Measurements from ENCODE around the gene ANO3. TPM values are rescaled to one million over a fixed set of nuclear protein-coding genes. Genes with fewer than 3 reads are reported as not detected.

Gene ANO3
- total and polyA plus RNA-seq, 2 of the 4 experiments (the other 2 are of a cell fraction): 0.02 to 0.18 TPM

DNA sequence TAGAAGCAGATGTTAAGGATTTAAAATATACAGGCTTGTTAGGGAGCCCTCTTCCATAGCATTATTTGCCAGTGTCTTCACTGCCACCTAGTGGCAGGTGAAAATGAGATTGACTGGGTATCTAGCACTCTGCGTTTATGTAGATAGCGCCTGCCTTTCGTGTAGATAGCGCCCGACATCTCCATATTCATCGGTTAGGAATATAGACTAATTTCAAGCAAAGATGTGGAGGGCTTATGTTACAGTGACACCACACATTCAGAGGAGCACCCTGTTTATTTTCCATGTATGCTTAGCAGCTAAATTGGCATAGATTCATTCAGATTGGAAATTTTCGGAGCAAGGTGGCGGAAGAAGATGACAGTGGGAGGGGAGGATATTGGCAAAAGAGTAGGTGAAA, 318.0 kb downstream of the ANO3 start:
- no TSS peak for BruUV-seq (replicated peaks)
- Histone ChIP-seq H3K27ac (ENCODE audit: insufficient read depth, low read length) (no peak overlapping the region), H3K79me1 (ENCODE audit: low read depth in 1 of 2, low read length in 2 of 2) (no peaks in the 10 kb centered on the region), H2BK15ac (ENCODE audit: low read depth, low read length) (no peak overlapping the region), H2BK5ac (ENCODE audit: low read depth, low read length, poor library complexity, severe bottlenecking) (no peak overlapping the region), H2AK5ac (ENCODE audit: low read depth, low read length) (no peak overlapping the region), H2AK9ac (replicated peaks; ENCODE audit: low read depth, low read length, poor library complexity) (peak overlapping the region; percentile 13), H3K9me3 (ENCODE audit: control insufficient read depth, insufficient read depth, low read length) (no peaks in the 10 kb centered on the region), H3K4me2 (ENCODE audit: low read depth, low read length) (no peak overlapping the region), H3K4me3 (ENCODE audit: insufficient read depth, low read depth, low read length) (no peak overlapping the region), H4K8ac (ENCODE audit: low read depth in 2 of 2, low read length in 2 of 2) (no peak overlapping the region), H3K23ac (ENCODE audit: low read depth, low read length) (no peak overlapping the region), H4K5ac (ENCODE audit: low read depth, low read length) (no peak overlapping the region), H3K36me3 (ENCODE audit: control insufficient read depth, insufficient read depth, low read length) (no peaks in the 10 kb centered on the region), H2BK120ac (ENCODE audit: low read depth, low read length) (no peak overlapping the region), H3K9ac (ENCODE audit: low read depth, low read length) (no peak overlapping the region), H2BK20ac (ENCODE audit: low read depth, low read length) (no peak overlapping the region), H4K91ac (ENCODE audit: insufficient read depth, low read depth, low read length) (no peak overlapping the region), H3K4ac (ENCODE audit: low read depth, low read length) (no peak overlapping the region), H3K9me1 (ENCODE audit: insufficient read depth, low read length) (no peaks in the 10 kb centered on the region), H3K18ac (ENCODE audit: low read depth, low read length) (no peak overlapping the region), H2AFZ (replicated peaks; ENCODE audit: low read length, poor library complexity) (peak overlapping the region; percentile 56), H3K27me3 (ENCODE audit: control insufficient read depth, insufficient read depth, low read length) (no peaks in the 10 kb centered on the region), H4K20me1 (ENCODE audit: insufficient read depth, low read length) (no peaks in the 10 kb centered on the region), H3K4me1 (ENCODE audit: control insufficient read depth, insufficient read depth, low read length) (no peaks in the 10 kb centered on the region), H3K14ac (replicated peaks; ENCODE audit: low read depth, low read length) (no peak overlapping the region), H3K56ac (ENCODE audit: extremely low read depth, insufficient read depth, low read length) (no peak overlapping the region)
- in situ Hi-C loops (cut with MboI; ENCODE audit: low sequenced_read_pairs): loop anchor here (10.0 kb wide), 1 partner anchor 355 kb away; no protein-coding TSS in a partner anchor
- ATAC-seq (ENCODE audit: low read depth) (peak; percentile 89), DNase-seq (peak; percentile 53)
- dilution Hi-C loops (cut with HindIII; ENCODE audit: low sequenced_read_pairs, unreplicated experiment): no loop called here
- POLR2A ChIA-PET (ENCODE audit: unreplicated experiment): no interaction called here
- intact Hi-C loops (cut with micrococcal nuclease): loop anchor here (1.0 to 10.0 kb wide), 2 partner anchors 353 to 505 kb away; no protein-coding TSS in a partner anchor
- CTCF ChIA-PET: interaction anchor here (1.1 to 1.3 kb wide), 2 partner anchors 346 to 353 kb away, joined by 3 read pairs; no protein-coding TSS in a partner anchor
- WGBS, 2 experiments (ENCODE audit: extremely low coverage in 2 of 2, insufficient read length in 1 of 2): 100% methylated on average over 1 of the region's 8 CpGs; no CpG with 5 or more reads in 1 of the 2 experiments
- TF ChIP-seq RAD21 (IDR thresholded peaks at IDR 0.05; ENCODE audit: low read length) (peak; percentile 60), SMC3 (IDR thresholded peaks at IDR 0.05; ENCODE audit: low read depth, low read length) (peak; percentile 47), CHD1 (IDR thresholded peaks at IDR 0.05; ENCODE audit: low read depth, low read length) (no peak)
- TF ChIP-seq, protein P1, sequence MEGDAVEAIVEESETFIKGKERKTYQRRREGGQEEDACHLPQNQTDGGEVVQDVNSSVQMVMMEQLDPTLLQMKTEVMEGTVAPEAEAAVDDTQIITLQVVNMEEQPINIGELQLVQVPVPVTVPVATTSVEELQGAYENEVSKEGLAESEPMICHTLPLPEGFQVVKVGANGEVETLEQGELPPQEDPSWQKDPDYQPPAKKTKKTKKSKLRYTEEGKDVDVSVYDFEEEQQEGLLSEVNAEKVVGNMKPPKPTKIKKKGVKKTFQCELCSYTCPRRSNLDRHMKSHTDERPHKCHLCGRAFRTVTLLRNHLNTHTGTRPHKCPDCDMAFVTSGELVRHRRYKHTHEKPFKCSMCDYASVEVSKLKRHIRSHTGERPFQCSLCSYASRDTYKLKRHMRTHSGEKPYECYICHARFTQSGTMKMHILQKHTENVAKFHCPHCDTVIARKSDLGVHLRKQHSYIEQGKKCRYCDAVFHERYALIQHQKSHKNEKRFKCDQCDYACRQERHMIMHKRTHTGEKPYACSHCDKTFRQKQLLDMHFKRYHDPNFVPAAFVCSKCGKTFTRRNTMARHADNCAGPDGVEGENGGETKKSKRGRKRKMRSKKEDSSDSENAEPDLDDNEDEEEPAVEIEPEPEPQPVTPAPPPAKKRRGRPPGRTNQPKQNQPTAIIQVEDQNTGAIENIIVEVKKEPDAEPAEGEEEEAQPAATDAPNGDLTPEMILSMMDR (conservative IDR thresholded peaks at IDR 0.05; ENCODE audit: low read depth, low read length): peak; percentile 67
